NCI-H1930 (cell line): ENCODE measurements around the gene ADAP1.

Experiments
- DNase-seq, 2 experiments: peaks; one replicate each; lab custom pipeline; 2025; lab: John Stamatoyannopoulos, UW

The ADAP1 gene

GRCh38 chr7:922334-923107, 32.0 kb downstream of the ADAP1 start:
- no peak for DNase-seq

GRCh38 chr7:921581-922333, 32.7 kb downstream of the ADAP1 start:
- DNase-seq, result no peak

GRCh38 chr7:921071-921461, 33.4 kb downstream of the ADAP1 start:
- no peak for DNase-seq

- DNase-seq, result no peak
Measured at GRCh38 chr7:920351-921070, 34.0 kb downstream of the ADAP1 start.

- no peak for DNase-seq
Measured at GRCh38 chr7:919924-920341, 34.5 kb downstream of the ADAP1 start.

DNA sequence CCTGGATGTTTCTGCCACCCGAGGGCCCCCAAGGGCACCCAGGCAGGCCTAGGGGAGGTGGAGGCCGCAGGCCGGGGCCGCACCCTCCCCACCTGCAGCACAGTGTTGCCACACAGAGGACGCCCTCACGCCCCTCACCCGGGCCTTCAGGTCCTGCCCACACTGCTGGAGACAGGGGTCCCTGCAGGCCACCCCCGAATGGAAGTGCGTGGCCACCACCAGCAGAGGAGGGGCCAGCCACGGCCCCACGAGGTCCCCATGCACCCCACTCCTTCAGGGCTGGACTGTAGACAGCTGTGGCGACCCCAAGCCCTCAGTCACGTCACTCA, 35.4 kb downstream of the ADAP1 start:
- no peak for DNase-seq

DNA sequence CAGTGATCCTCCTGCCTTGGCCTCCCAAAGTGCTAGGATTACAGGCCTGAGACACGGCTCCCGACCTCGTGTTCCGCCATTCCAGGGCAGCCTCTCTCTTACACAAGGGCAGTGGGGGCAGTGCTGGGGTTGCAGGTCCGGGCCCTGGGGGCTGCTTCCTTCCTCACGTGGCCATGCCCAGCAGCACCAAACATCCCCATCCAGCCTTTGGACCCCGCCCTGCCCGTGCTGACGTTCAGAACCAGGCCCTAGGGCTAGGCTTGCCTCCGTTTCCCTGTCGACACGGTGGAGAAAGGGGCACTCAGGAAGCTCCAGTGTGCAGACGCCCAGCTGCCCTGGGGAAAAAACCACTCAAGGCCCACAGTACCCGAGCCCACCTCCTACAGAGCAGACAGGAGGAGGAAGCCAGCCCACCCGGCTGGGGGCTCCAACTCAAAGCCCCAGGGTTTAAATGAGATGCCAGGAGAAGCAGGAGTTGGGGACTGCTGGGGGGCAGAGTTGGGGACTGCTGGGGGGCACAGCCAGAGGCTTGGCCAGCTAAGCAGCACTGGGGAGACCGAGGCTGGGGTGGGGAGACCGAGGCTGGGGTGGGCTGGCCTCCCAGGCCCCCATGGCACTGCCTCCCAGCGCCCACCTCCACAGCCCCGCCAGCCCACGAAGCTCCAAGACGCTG, 35.9 kb downstream of the ADAP1 start:
- DNase-seq, result no peak

DNA sequence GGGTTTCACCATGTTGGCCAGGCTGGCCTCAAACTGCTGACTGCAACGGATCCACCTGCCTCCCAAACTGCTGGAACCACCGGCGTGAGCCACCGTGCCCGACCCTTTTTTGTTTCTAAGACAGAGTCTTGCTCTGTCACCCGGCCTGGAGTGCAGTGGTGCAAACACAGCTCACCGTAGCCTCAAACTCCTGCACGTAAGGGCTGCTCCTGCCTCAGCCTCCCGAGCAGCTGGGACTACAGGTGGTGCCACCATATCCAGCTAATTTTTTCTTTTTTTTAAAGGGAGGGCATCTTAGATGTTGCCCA, 36.4 kb downstream of the ADAP1 start:
- DNase-seq, result no peak

DNA sequence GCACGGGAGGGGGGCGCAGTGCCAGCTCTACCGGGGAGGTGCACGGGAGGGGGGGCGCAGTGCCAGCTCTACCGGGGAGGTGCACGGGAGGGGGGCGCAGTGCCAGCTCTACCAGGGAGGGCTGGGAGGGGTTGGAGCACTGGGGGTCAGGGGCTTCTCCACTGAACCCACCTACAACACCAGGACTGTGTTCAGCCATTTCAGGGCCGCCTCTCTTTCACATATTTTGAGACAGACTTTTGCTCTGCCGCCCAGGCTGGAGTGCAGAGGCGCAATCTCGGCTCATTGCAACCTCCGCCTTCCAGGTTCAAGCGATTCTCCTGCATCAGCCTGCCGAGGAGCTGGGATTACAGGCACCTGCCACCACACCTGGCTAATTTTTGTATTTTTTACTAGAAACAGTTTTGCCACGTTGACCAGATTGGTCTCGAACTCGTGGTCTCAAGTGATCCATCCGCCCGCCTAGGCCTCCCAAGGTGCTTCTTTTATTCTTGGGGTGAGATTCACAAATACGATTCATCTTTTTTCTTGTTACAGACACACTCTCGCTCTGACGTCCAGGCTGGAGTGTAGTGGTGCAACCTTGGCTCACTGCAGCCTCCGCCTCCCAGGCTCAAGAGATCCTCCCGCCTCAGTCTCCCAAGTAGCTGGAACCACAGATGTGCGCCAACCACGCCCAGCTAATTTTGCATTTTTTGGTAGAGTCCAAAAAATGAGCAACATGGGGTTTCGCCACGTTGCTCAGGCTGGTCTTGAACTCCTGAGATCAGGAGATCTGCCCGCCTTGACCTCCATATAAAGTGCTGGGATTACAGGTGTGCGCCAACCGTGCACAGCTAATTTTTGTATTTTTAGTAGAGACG, 37.0 kb downstream of the ADAP1 start:
- no peak for DNase-seq

- DNase-seq, result no peak
Measured at GRCh38 chr7:916291-916941, 38.1 kb downstream of the ADAP1 start.

GRCh38 chr7:915291-916218, 38.9 kb downstream of the ADAP1 start:
- no peak for DNase-seq

DNA sequence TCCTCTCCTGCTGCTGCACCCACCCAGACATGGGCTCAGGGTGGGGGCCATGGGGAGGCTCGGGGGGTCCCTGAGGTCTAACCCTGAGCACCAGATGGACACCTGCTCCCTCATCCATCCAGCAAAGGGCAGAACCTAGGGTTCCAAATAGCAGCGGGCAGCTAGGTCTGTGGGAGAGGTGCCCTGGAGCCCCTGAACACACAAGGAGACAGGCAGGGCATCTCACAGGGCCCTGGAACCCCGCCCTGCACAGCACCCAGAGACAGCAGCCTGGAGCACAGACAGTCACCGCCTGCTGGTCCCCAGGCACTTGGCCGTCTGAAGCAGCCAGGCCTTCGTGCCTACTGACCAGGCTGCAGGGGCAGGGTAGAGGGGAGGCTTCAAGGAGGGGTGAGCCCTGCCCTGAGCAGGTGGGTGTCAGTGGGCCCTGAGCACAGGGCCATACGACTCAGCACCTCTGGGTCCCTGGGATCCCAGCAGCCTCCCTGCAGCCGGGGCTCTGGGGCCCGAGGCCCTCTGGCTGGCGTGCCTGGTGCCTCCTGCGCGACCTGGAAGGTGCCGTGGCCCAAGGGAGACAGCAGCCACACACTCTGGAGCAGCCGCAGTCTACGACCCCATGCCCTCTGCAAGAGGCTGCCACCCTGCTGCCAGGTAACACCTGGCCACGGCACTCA, 39.8 kb downstream of the ADAP1 start:
- no peak for DNase-seq

- no peak for DNase-seq
Measured at GRCh38 chr7:913736-914520, 40.6 kb downstream of the ADAP1 start.

GRCh38 chr7:911791-912480, 42.5 kb downstream of the ADAP1 start:
- DNase-seq, result no peak

DNA sequence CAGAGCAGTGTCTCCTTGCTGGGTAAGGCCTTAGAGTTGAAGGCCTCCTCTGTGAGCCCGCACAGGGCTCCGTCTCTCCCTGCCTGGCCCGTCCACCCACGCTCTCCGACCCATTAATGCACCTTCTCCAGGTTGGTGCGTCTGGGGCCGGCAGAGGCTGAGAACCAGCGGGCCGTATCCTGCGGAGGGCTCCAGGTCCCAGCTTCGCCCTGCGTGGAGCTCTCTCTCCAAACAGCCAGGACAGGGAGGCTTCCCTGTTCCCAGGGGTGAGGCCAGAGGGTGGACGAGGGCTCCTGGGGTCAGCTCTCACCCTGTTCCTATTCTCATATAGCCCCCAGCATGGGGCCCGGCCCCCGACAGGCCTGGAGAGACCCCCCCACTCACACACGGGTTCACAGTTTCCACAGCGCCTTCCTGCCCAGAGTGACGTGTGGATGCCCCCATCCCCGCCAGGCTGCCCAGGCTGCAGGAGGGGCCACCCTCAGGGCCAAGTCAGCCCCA, 43.5 kb downstream of the ADAP1 start:
- no peak for DNase-seq

- no peak for DNase-seq
Measured at GRCh38 chr7:910441-910861, 44.0 kb downstream of the ADAP1 start.
